H1 (cell line): ENCODE data around the gene PCSK4.
"Not testable (repeated sequence)": the region's sequence is repeated elsewhere in the genome, so short reads cannot be mapped to it uniquely, and the experiment has no call there.

Experiments used
- EZH2 ChIP-seq: fragments of 200-600 bp; sonication (generic); IDR thresholded peaks from 2 replicates; pipeline ENCODE4 v1.7.1; 2012; ENCODE audit warnings: low read depth, mild to moderate bottlenecking, moderate library complexity, low read length, inconsistent platforms; ENCODE audit not compliant: severe bottlenecking
- NANOG ChIP-seq: IDR thresholded peaks from 2 replicates; pipeline ENCODE4 v1.6.1; 2011; ENCODE audit warnings: low read length, low read depth, mild to moderate bottlenecking, inconsistent platforms; ENCODE audit not compliant: insufficient read depth, poor library complexity, severe bottlenecking
- SAP30 ChIP-seq: fragments of 300-600 bp; sonication (generic); IDR thresholded peaks from 2 replicates; pipeline ENCODE4 v1.7.1; 2012; ENCODE audit warnings: low read length, moderate library complexity, mild to moderate bottlenecking, inconsistent platforms; ENCODE audit not compliant: insufficient read depth, insufficient replicate concordance
- TF ChIP-seq, protein P1 (sequence below), 3 experiments: IDR thresholded peaks; 1 replicate in 2 of 3; 2 replicates in 1 of 3; pipeline versions ENCODE4 v1.5.1 to v1.6.1; 2011; ENCODE audit warnings: low read length in 3 of 3, mild to moderate bottlenecking in 3 of 3, inconsistent platforms in 2 of 3, low read depth in 1 of 3, moderate library complexity in 1 of 3; ENCODE audit not compliant: insufficient read depth in 1 of 3; ENCODE audit errors: control extremely low read depth in 1 of 3

DNA sequence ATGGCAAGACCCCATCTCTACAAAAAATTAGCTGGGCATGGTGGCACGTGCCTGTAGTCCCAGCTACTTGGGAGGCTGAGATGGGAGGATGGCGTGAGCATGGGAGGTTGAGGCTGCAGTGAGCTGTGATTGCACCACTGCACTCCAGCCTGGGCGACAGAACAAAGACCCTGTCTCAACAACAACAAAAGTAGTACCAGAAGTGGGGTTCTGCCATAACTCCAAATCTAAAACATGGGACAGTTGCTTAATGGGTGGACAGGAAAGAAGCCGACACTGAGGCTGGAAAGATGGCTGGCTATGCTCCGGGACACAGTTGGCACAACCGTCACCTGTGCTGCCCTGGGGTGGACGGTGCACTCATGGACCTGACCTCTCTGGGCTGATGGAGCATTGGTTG is 45.5 kb upstream of the PCSK4 start:
- not testable (repeated sequence) for TF ChIP-seq EZH2, SAP30, NANOG
- TF ChIP-seq, protein P1, sequence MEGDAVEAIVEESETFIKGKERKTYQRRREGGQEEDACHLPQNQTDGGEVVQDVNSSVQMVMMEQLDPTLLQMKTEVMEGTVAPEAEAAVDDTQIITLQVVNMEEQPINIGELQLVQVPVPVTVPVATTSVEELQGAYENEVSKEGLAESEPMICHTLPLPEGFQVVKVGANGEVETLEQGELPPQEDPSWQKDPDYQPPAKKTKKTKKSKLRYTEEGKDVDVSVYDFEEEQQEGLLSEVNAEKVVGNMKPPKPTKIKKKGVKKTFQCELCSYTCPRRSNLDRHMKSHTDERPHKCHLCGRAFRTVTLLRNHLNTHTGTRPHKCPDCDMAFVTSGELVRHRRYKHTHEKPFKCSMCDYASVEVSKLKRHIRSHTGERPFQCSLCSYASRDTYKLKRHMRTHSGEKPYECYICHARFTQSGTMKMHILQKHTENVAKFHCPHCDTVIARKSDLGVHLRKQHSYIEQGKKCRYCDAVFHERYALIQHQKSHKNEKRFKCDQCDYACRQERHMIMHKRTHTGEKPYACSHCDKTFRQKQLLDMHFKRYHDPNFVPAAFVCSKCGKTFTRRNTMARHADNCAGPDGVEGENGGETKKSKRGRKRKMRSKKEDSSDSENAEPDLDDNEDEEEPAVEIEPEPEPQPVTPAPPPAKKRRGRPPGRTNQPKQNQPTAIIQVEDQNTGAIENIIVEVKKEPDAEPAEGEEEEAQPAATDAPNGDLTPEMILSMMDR (IDR thresholded peaks at IDR 0.05; ENCODE audit: control extremely low read depth in 1 of 3, insufficient read depth in 1 of 3, low read depth in 1 of 3, low read length in 3 of 3) = not testable (repeated sequence)
